Regular cardiac myocyte (primary cell): ENCODE results near the gene FAM120A. TPM values are rescaled to one million over a fixed set of nuclear protein-coding genes. Genes with fewer than 3 reads are reported as not detected.

Experiments
- total RNA-seq: library from RNA; depleted of rRNA; stranded (reverse); fragments of >200 nt; gene quantifications from 2 replicates; pipeline ENCODE4 v1.2.3, GENCODE V29; 2014

FAM120A gene, protein sequence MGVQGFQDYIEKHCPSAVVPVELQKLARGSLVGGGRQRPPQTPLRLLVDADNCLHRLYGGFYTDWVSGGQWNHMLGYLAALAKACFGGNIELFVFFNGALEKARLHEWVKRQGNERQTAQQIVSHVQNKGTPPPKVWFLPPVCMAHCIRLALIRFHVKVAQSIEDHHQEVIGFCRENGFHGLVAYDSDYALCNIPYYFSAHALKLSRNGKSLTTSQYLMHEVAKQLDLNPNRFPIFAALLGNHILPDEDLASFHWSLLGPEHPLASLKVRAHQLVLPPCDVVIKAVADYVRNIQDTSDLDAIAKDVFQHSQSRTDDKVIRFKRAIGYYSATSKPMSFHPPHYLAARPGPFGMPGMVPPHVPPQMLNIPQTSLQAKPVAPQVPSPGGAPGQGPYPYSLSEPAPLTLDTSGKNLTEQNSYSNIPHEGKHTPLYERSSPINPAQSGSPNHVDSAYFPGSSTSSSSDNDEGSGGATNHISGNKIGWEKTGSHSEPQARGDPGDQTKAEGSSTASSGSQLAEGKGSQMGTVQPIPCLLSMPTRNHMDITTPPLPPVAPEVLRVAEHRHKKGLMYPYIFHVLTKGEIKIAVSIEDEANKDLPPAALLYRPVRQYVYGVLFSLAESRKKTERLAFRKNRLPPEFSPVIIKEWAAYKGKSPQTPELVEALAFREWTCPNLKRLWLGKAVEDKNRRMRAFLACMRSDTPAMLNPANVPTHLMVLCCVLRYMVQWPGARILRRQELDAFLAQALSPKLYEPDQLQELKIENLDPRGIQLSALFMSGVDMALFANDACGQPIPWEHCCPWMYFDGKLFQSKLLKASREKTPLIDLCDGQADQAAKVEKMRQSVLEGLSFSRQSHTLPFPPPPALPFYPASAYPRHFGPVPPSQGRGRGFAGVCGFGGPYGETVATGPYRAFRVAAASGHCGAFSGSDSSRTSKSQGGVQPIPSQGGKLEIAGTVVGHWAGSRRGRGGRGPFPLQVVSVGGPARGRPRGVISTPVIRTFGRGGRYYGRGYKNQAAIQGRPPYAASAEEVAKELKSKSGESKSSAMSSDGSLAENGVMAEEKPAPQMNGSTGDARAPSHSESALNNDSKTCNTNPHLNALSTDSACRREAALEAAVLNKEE
- total RNA-seq: 89.6 and 120 TPM in 2 replicates

DNA sequence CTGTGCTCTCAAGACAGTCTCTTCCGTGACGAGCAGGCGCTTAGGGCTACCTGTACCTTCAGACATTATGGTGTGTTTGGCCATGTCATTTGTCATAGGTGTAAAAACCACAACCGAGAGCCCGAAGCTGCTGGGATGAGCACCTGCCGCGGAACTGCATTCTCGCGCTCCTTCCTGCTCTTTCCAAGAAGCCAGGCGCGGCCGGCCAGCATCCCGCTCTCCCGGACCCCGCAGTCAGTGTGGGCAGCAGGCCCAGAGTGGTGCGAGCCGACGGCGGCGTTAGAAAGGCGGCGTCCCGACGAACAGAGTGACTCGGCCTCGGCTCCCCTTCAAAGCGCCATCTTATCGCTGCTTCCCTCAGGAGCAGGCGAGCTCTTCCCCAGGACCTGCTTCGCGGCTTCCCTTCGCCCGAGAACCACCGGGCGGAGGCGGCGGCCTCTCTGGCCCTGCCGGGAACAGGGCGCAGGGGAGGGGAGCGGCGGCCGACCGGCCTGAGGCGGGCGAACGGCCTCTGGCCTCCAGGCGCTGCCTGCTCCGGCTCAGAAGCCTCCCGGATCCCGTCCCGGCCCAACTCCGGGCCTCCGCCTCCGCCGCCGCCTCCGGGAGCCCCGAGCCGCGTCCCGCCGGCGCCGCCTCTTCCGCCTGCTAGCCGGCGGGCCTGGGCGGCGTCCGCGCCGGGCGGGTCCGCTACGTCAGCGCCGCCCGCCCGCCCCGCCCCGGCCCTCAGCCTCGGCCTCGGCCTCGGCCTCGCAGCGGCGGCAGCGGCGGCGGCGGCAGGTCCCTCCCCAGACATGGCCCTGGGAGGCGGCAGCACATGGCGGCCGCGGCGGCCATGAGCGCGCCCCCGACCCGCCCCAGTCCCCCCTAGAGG lies at the start of gene FAM120A:
FAM120A (plus strand) TSS at position 741 of the 871 bp plus-strand sequence. CDS start 231 bp downstream, outside the sequence.

DNA sequence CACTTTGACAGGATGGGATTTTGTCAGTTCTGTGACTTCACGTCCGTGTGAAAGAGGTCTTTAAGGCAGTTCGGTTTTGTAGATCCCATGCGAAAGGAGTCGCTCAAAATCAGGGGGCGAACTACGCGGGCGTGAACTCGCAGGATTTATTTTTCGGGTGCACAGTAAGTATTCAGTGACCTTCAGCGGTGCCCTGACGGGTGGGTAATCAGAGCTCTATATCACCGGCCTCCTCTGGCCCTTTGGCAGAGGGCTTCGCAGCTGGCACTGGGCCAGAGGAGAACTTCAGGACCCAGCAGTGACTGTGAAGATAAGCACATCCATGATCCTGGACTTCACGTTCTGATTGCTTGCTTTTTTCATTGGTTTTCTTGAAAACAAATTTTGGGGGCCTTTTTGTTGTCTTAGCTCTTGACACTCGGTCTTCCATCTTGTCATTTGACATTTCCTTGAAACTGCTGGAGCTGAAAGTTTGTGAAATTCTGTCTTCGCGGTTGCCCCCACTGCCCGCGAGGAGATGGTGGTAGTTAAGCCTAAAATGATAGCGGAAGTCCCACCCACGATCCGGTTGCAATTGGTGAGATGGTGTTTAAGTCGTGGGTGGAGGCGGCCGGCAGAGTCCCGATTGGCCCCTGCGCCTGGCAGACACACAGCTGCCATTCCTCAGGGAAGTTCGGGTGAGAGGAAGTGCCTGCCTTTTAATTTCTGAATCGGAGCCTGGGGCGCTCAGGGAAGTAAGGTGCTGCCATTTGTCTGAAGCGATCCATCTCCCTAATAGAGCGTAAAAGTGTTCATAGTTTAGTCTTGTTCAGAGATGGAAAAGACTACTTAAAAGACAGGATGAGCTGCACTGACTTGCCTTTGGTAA lies 1.8 kb downstream of the FAM120A start, which contains the start of gene FAM120AOS:
FAM120AOS (minus strand) TSS at position 535 of the 868 bp plus-strand sequence. CDS start 872 bp downstream, outside the sequence.

DNA sequence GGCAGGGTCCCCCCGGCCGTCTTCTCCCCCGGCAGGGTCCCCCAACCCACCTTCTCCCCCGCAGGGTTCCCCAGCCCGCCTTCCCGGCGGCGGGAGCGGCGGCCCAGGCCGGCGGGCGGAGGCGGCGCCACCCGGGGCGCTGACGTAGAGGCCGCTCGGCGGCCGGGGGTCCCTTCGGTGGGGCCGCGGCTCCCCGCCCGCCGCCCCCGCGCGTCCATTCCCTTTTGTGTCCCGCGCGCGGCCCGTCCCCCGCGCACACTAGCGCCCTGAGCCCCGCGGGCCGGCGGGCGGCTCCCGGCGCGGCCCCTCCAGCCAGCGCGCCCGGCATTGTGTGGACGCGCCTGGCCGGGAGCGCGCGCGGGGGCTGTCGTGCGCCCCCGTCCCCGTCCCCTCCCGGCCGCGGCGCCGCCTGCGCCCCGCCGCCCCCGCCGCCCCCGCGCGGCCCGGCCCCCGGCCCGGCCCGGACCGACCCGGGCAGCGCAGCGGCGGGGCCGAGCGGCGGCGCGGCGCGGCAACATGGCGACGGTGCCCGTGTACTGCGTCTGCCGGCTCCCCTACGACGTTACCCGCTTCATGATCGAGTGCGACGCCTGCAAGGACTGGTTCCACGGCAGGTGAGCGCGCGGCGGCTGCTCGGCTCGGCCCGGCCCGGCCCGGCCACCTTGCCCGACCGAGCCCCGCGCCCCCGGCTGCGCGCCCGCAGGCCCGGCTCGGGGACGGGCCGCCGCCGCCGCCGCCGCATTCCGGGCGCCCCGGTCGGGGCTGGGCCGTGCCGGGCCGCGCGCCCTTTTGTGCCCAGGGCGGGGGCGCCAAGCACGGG lies 125.0 kb downstream of the FAM120A start, which contains the start of gene PHF2:
PHF2 (plus strand) TSS at position 327 of the 820 bp plus-strand sequence; CDS start at position 517, 190 bp downstream.

Other genes with a start within 250 kb of the FAM120A start
- 35.5 and 41.4 TPM in 2 replicates for gene FAM120AOS, start 1.9 kb downstream of the FAM120A start, total RNA-seq
- gene PHF2, start 124.9 kb downstream of the FAM120A start, total RNA-seq: 9.3 and 10.0 TPM in 2 replicates